KMS-11 (cell line): Measurements from ENCODE around the gene TBX6.

Source experiments
- H2AFZ ChIP-seq: fragments of 200-600 bp; sonication (generic); 2 replicates; pipeline ENCODE4 v1.6.1; 2016; ENCODE audit warnings: antibody characterized with exemption, mixed run types, low read depth
- H3K27ac ChIP-seq: fragments of 200-600 bp; sonication (generic); 2 replicates; pipeline ENCODE4 v1.6.1; 2016; ENCODE audit warnings: mild to moderate bottlenecking, mixed run types
- H3K27me3 ChIP-seq: fragments of 200-600 bp; sonication (generic); 2 replicates; pipeline ENCODE4 v1.6.1; 2017; ENCODE audit warnings: mild to moderate bottlenecking, low read depth, mixed run types, moderate library complexity; ENCODE audit not compliant: insufficient read depth
- H3K36me3 ChIP-seq: fragments of 200-600 bp; sonication (generic); 2 replicates; pipeline ENCODE4 v1.6.1; 2017; ENCODE audit warnings: mild to moderate bottlenecking, mixed run types; ENCODE audit not compliant: insufficient read depth
- H3K4me1 ChIP-seq: fragments of 200-600 bp; sonication (generic); 2 replicates; pipeline ENCODE4 v1.6.1; 2016; ENCODE audit warnings: mild to moderate bottlenecking, low read depth, mixed run types; ENCODE audit not compliant: poor library complexity, severe bottlenecking
- H3K4me2 ChIP-seq: fragments of 200-600 bp; sonication (generic); 2 replicates; pipeline ENCODE4 v1.7.0; 2016; ENCODE audit warnings: mild to moderate bottlenecking, mixed run types
- H3K4me3 ChIP-seq: fragments of 200-600 bp; sonication (generic); IDR thresholded peaks from 2 replicates; pipeline ENCODE4 v1.6.1; 2017; ENCODE audit warnings: low read depth, low read length, mixed read lengths; ENCODE audit not compliant: insufficient read depth
- H3K79me2 ChIP-seq: fragments of 200-600 bp; sonication (generic); 2 replicates; pipeline ENCODE4 v1.6.1; 2016; ENCODE audit warnings: low read depth, mixed run types; ENCODE audit not compliant: insufficient read depth
- H3K9ac ChIP-seq: fragments of 200-600 bp; sonication (generic); 2 replicates; pipeline ENCODE4 v1.6.1; 2016; ENCODE audit warnings: mild to moderate bottlenecking, mixed run types
- H4K20me1 ChIP-seq: fragments of 200-600 bp; sonication (generic); 2 replicates; pipeline ENCODE4 v1.6.1; 2016; ENCODE audit warnings: mild to moderate bottlenecking, mixed run types; ENCODE audit not compliant: insufficient read depth
- TF ChIP-seq, protein P1 (sequence below): fragments of 200-600 bp; sonication (generic); conservative IDR thresholded peaks from 2 replicates; pipeline ENCODE4 v1.6.1; 2017; ENCODE audit warnings: low read depth, mild to moderate bottlenecking, antibody characterized with exemption, low read length, moderate library complexity, mixed read lengths

The TBX6 gene

DNA sequence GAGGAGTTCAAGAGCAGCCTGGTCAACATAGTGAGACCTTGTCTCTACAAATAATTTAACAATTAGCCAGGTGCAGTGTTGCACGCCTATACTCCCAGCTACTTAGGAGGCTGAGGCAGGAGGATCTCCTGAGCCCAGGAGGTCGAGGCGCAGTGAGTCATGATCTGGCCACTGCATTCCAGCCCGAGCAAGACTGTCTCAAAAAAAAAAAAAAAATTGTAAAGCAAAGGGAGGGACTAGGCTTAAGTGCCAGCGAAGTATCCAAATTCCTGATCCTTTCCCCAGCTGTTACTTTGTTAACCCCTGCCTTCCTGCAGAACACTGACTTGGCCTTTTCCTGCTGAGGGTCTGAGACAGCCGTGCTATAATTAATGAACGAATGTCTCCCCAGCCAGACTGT is 18.9 kb upstream of the TBX6 start:
- peaks cover 26% of the 10 kb centered on the region for H3K4me1 ChIP-seq
- no peaks in the 10 kb centered on the region for H3K36me3 ChIP-seq
- TF ChIP-seq, protein P1, sequence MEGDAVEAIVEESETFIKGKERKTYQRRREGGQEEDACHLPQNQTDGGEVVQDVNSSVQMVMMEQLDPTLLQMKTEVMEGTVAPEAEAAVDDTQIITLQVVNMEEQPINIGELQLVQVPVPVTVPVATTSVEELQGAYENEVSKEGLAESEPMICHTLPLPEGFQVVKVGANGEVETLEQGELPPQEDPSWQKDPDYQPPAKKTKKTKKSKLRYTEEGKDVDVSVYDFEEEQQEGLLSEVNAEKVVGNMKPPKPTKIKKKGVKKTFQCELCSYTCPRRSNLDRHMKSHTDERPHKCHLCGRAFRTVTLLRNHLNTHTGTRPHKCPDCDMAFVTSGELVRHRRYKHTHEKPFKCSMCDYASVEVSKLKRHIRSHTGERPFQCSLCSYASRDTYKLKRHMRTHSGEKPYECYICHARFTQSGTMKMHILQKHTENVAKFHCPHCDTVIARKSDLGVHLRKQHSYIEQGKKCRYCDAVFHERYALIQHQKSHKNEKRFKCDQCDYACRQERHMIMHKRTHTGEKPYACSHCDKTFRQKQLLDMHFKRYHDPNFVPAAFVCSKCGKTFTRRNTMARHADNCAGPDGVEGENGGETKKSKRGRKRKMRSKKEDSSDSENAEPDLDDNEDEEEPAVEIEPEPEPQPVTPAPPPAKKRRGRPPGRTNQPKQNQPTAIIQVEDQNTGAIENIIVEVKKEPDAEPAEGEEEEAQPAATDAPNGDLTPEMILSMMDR: no peak

DNA sequence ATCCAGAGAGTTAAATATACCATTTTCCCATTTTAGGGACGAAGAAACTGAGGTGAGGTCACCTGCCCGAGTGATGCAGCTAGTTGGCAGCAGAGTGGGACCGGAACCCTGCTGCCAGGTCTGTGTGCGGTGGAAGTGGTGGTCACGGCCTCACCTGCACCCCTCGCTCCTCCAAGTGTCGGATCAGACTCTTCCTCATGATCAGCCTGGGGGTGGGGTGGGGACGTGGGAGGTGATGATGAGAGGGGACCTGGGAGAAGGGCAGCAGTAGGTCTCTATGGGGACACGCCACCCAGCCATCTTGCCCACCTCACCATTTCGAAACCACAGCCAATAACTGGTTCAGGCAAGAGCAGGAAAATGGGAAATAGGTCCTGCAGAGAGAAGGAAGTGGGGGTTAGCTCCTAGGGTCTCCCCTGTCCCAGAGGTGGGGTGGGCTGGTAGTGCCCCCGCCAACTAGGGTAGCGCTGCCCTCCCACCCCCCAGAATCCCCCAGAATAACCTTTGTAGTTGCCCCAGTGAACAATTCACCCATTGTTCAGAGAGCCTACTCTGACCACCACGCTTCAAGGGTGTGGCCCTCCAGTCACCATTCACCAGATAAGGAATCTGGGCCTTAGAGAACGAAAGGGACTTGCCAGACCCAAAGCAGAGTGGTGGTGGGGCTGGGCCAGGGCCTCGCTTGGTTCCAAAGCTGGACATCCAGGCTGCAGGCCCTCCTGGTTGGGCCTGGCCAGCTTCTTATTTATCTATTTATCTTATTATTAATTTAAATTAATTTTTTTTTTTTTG is 16.5 kb upstream of the TBX6 start:
- no peak overlapping the region for H3K27ac ChIP-seq
- H3K79me2 ChIP-seq: no peaks in the 10 kb centered on the region
- H3K9ac ChIP-seq: no peak overlapping the region
- no peaks in the 10 kb centered on the region for H3K36me3 ChIP-seq
- no peaks in the 10 kb centered on the region for H3K27me3 ChIP-seq
- H2AFZ ChIP-seq: no peak overlapping the region
- H3K4me1 ChIP-seq: peaks cover 3% of the 10 kb centered on the region
- TF ChIP-seq, protein P1: no peak
- no peak overlapping the region for H3K4me2 ChIP-seq
- no peak overlapping the region for H3K4me3 ChIP-seq
- no peaks in the 10 kb centered on the region for H4K20me1 ChIP-seq

More for the DNA sequence above, 18.9 kb upstream of the TBX6 start:
- H3K4me2 ChIP-seq: no peak overlapping the region
- no peaks in the 10 kb centered on the region for H3K79me2 ChIP-seq
- H3K27me3 ChIP-seq: no peaks in the 10 kb centered on the region
- no peak overlapping the region for H3K9ac ChIP-seq
- no peak overlapping the region for H2AFZ ChIP-seq
- no peak overlapping the region for H3K27ac ChIP-seq
- no peak overlapping the region for H3K4me3 ChIP-seq
- no peaks in the 10 kb centered on the region for H4K20me1 ChIP-seq

DNA sequence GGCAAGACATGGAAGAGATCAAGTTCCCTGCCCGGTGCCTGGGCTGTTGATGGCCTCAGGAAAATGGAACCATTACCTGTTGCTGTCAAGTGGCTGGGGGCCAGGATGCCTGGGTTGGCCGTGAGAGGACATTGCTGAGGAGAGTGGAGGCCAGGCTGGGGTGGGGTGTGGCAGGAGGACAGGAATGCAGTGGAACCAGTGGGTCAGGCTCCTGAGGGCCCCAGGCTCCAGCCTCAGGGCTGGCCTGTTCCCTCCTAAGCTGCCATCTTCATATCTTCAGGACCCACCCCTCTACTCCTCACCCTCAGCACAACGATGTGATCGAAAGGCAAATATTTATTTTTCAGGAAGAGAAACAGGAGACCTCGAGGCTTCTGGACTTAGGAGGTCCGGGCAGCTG is 12.8 kb upstream of the TBX6 start:
- Histone ChIP-seq H3K27me3 (no peaks in the 10 kb centered on the region), H3K4me1 (no peaks in the 10 kb centered on the region), H2AFZ (no peak overlapping the region), H3K36me3 (no peaks in the 10 kb centered on the region), H3K79me2 (no peaks in the 10 kb centered on the region), H3K27ac (no peak overlapping the region), H3K4me3 (no peak overlapping the region), H3K9ac (no peak overlapping the region), H4K20me1 (no peaks in the 10 kb centered on the region), H3K4me2 (no peak overlapping the region)
- TF ChIP-seq, protein P1: no peak

DNA sequence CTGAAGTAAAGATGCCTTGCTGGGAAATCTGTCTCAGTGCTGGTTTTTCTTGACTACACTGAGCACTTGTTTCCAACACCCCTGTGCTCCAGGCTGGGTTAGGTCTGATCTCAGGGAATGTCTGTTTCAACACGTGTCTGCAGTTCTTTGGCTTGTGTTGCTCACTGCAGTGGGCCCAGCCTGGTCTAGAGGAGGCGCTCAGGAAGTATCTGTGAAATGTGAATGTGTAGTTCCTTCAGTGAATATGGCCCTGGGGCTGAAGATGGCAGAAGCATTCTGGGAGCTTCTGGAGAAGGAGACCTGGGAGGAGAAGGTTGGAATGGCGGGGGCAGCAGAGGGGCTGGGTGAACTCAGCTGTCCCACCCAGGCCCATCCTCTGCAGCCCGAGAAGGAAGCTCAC is 12.4 kb upstream of the TBX6 start:
- Histone ChIP-seq H2AFZ (no peak overlapping the region), H3K27ac (no peak overlapping the region), H3K4me2 (no peak overlapping the region), H4K20me1 (no peaks in the 10 kb centered on the region), H3K36me3 (no peaks in the 10 kb centered on the region), H3K79me2 (no peaks in the 10 kb centered on the region), H3K4me1 (no peaks in the 10 kb centered on the region), H3K27me3 (no peaks in the 10 kb centered on the region), H3K4me3 (no peak overlapping the region), H3K9ac (no peak overlapping the region)
- TF ChIP-seq, protein P1: no peak
